ENCODE measurements around the gene BCAS4.

GRCh38 chr20:50750145-50750671, 44.7 kb upstream of the BCAS4 start:
- TF ChIP-seq CTCF (IDR thresholded peaks at IDR 0.05; ENCODE audit: low read length): no peak
- TF ChIP-seq EZH2 (IDR thresholded peaks at IDR 0.05; ENCODE audit: borderline replicate concordance, low read length): no peak
